Bronchial epithelial cell (primary cell): ENCODE results near the gene PID1. TPM values are rescaled to one million over a fixed set of nuclear protein-coding genes. Genes with fewer than 3 reads are reported as not detected.

Experiments
- DNase-seq: peaks from one replicate; pipeline ENCODE4 v3.0.0-alpha.2; 2010; ENCODE audit warnings: low read depth
- FAIRE-seq: peaks from 2 replicates; lab custom pipeline; 2011; peaks lifted over from hg19 to GRCh38; lab: Jason Lieb, UNC
- H3K27me3 ChIP-seq: 2 replicates; pipeline ENCODE4 v1.5.1; 2011; ENCODE audit warnings: low read length; ENCODE audit not compliant: control insufficient read depth, insufficient read depth
- H3K36me3 ChIP-seq: 2 replicates; pipeline ENCODE4 v1.5.1; 2011; ENCODE audit warnings: low read length; ENCODE audit not compliant: control insufficient read depth, insufficient read depth
- H3K4me3 ChIP-seq: 2 replicates; pipeline ENCODE4 v1.5.1; 2011; ENCODE audit warnings: mild to moderate bottlenecking, low read depth, low read length, control low read depth
- total RNA-seq: library from RNA; depleted of rRNA; stranded (reverse); fragments of >200 nt; gene quantifications from 2 replicates; pipeline ENCODE4 v1.2.1, GENCODE V29; 2014
- TF ChIP-seq, protein P1 (sequence below): IDR thresholded peaks from 2 replicates; pipeline ENCODE4 v1.5.1; 2011; ENCODE audit warnings: mild to moderate bottlenecking, moderate library complexity, low read length, control low read depth, inconsistent platforms; ENCODE audit not compliant: insufficient read depth, severe bottlenecking

Gene PID1
- total RNA-seq, 1 donor from 2014 or later: 9.5 TPM

DNA sequence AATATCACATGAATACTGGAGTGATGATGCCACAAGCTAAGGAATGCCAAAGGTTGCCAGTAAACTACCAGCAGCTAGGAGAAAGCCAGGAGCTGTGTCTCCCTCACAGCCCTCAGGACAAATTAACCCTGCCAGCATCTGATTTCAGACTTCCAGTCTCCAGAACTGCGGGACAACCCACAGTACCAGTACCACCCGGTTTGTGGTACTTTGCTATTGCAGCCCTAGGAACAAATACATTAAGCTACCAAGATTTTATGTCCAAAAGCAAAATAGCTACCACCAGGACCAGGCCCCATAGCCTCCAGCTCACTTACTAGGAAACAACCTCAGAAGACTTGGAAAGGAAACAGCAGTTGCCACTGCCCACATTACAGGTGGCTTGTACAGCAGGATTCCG, 10.0 kb downstream of the PID1 start:
- DNase-seq (no peak), FAIRE-seq (no peak)
- H3K27me3 ChIP-seq: no peaks in the 10 kb centered on the region
- TF ChIP-seq, protein P1, sequence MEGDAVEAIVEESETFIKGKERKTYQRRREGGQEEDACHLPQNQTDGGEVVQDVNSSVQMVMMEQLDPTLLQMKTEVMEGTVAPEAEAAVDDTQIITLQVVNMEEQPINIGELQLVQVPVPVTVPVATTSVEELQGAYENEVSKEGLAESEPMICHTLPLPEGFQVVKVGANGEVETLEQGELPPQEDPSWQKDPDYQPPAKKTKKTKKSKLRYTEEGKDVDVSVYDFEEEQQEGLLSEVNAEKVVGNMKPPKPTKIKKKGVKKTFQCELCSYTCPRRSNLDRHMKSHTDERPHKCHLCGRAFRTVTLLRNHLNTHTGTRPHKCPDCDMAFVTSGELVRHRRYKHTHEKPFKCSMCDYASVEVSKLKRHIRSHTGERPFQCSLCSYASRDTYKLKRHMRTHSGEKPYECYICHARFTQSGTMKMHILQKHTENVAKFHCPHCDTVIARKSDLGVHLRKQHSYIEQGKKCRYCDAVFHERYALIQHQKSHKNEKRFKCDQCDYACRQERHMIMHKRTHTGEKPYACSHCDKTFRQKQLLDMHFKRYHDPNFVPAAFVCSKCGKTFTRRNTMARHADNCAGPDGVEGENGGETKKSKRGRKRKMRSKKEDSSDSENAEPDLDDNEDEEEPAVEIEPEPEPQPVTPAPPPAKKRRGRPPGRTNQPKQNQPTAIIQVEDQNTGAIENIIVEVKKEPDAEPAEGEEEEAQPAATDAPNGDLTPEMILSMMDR: no peak
- H3K4me3 ChIP-seq: no peak overlapping the region
- no peaks in the 10 kb centered on the region for H3K36me3 ChIP-seq

DNA sequence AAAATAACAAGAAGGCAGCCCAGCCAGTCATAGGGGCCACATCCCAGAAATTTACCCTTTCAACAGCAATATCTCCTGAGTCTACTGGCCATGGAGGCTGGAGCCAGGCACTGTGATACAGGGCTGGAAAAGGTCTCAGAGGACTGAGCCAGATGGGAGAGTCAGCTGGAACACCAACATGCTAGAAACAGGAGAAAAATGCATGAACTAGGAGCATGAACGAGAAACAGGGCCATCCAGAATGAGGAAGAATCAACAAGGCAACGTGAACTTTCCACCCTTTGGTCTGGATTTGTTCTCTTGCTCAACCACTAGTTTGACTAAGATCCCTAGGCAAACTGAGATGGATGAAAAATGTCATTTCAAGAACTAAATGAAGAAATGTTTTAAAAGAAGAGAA, 13.1 kb downstream of the PID1 start:
- Histone ChIP-seq H3K27me3 (no peaks in the 10 kb centered on the region), H3K4me3 (no peak overlapping the region), H3K36me3 (no peaks in the 10 kb centered on the region)
- TF ChIP-seq, protein P1: no peak
- DNase-seq (no peak), FAIRE-seq (peak; percentile 76)

DNA sequence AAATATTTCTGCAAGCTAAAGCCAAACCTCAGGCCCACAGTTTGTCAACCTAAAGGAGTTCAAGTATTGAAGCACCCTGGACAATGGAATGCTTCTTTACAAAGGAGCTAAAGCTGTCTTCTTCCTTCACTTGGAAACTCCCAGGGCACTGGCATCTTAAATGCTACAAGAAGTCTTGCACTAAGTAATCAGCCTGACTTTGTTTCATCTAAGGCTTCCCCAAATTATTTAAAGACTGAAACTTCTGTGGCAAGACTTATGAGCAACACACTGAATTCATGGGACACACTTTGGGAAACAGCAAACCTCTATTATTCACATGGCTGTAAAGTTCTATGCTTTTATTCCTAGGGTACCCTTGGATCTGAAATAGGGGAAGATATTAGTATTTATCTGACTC, 14.7 kb downstream of the PID1 start:
- H3K4me3 ChIP-seq: no peak overlapping the region
- no peaks in the 10 kb centered on the region for H3K36me3 ChIP-seq
- no peak for DNase-seq
- H3K27me3 ChIP-seq: no peaks in the 10 kb centered on the region
- TF ChIP-seq, protein P1: no peak
- no peak for FAIRE-seq

DNA sequence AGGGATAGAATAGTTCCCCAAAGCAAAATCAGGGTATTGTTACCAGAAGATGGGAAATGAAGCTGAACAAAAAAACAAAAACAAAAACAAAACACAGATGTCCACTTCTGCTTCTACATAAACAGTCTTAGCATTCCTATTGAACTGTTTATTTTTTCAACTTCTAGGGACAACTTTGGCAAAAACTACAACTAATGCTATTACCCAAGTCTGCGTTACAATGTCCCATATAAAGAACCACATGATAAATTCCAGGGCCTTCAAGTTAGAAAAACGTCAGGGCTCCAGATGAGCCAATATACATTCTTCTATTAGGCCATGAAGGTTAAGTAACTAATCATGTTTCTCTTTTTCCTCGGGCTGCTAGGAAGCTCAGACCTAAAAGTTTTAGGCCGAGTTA, 16.9 kb downstream of the PID1 start:
- FAIRE-seq (no peak), DNase-seq (no peak)
- H3K36me3 ChIP-seq: no peaks in the 10 kb centered on the region
- TF ChIP-seq, protein P1: no peak
- H3K27me3 ChIP-seq: no peaks in the 10 kb centered on the region
- H3K4me3 ChIP-seq: no peak overlapping the region

DNA sequence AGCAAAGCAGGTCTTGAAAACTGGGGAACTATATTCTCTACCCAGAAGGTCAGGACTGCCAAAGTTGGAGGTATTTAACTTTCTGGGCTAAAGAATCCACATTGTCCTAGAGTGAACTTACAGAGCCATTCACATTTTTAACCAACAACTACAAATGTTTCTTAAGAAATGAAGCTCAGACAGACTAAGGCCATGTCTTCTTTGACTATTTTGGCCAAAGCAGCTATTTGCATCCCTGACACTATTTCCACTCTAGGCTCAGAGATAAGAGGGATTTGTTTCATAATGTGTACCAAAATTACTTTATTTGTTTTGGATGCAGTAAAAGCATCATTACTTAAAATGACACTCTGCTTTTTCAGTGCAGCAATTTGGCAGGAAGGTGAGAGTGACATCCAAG, 18.1 kb downstream of the PID1 start:
- FAIRE-seq (no peak), DNase-seq (no peak)
- Histone ChIP-seq H3K27me3 (no peaks in the 10 kb centered on the region), H3K4me3 (no peak overlapping the region), H3K36me3 (no peaks in the 10 kb centered on the region)
- TF ChIP-seq, protein P1: no peak

DNA sequence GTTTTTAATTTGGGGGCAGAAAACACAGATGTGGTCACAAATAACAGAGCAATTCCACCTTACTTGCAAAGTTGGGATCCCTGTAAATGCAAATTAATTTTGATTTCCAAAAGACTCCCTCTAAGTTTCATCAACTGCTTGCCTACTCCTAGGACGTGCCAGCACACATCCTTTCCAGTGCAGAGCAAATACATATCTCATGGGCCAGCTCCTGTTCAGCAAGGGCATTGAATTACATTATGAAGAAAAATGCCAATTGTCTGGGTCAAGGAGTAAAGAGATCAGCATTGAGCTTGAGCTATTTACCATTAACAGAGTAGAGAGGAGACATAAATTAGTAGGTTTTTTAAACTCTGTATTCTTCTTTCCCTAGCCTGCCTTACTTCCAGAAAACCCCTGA, 18.8 kb downstream of the PID1 start:
- Histone ChIP-seq H3K4me3 (no peak overlapping the region), H3K27me3 (no peaks in the 10 kb centered on the region), H3K36me3 (no peaks in the 10 kb centered on the region)
- FAIRE-seq (no peak), DNase-seq (peak; percentile 35)
- TF ChIP-seq, protein P1: no peak
